ENCODE data around the gene FLOT1.
"Not testable (repeated sequence)": the region's sequence is repeated elsewhere in the genome, so short reads cannot be mapped to it uniquely, and the experiment has no call there.

The FLOT1 gene

DNA sequence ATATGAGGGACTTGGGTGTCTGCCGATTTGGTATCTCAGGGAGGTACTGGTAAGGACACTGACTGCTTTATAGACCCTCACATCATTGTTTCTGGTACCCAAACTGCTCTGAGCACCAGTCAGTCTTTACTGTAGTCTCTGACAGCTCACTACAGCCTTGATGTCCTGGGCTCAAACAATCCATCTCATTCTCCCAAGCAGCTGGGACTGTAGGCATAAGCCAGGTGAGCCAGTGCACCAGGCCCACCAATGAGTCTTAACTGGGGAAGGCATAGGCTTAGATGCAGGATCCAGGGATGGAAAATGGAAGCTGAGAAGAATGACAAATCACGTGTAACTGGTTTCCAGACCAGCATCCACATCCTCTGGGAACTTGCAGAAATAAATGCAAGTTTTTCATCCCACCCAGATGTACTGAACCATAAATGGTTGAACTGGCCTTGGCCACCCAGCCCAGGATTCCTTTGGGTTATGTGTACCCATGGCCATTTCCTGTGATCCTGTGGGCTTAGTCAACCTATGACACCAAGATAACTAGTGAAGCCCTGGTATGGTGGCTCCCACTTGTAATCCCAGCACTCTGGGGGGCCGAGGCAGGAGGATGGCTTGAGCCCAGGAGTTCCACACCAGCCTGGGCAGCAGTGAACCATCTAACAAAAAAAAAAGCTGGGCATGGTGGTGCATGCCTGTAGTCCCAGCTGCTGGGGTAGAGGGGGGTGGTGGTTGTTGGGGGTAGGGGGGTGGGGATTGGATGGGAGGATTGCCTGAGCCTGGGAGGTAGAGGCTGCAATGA lies 16.6 kb downstream of the FLOT1 start:
- H3K9me2 ChIP-seq (replicated peaks; ENCODE audit: insufficient read depth, low read length) = no peaks in the 10 kb centered on the region
- no peak overlapping the region for H2AFZ ChIP-seq (ENCODE audit: low read depth, low read length, severe bottlenecking)
- peaks cover 41% of the 10 kb centered on the region for H3K36me3 ChIP-seq (ENCODE audit: low read length)
- H3K27me3 ChIP-seq (ENCODE audit: low read length) = no peaks in the 10 kb centered on the region
- no peak overlapping the region for H3K4me3 ChIP-seq (ENCODE audit: insufficient read depth, low read length, poor library complexity, severe bottlenecking)
- H3K27ac ChIP-seq (ENCODE audit: low read depth, low read length) = 0 out of 2 replicates have a peak overlapping the region, but pooled peaks have one; percentile 2
- TF ChIP-seq EZH2phosphoT487 (conservative IDR thresholded peaks at IDR 0.05; ENCODE audit: low read length) = no peak
- TF ChIP-seq, protein P1, sequence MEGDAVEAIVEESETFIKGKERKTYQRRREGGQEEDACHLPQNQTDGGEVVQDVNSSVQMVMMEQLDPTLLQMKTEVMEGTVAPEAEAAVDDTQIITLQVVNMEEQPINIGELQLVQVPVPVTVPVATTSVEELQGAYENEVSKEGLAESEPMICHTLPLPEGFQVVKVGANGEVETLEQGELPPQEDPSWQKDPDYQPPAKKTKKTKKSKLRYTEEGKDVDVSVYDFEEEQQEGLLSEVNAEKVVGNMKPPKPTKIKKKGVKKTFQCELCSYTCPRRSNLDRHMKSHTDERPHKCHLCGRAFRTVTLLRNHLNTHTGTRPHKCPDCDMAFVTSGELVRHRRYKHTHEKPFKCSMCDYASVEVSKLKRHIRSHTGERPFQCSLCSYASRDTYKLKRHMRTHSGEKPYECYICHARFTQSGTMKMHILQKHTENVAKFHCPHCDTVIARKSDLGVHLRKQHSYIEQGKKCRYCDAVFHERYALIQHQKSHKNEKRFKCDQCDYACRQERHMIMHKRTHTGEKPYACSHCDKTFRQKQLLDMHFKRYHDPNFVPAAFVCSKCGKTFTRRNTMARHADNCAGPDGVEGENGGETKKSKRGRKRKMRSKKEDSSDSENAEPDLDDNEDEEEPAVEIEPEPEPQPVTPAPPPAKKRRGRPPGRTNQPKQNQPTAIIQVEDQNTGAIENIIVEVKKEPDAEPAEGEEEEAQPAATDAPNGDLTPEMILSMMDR (IDR thresholded peaks at IDR 0.05; ENCODE audit: insufficient read depth, low read length, poor library complexity, severe bottlenecking) = no peak
- peaks cover 15% of the 10 kb centered on the region for H4K20me1 ChIP-seq (ENCODE audit: low read depth, low read length)
- peaks cover 81% of the 10 kb centered on the region for H3F3A ChIP-seq (ENCODE audit: insufficient read depth)
- H3K79me2 ChIP-seq (ENCODE audit: insufficient read depth, low read length) = peaks cover 36% of the 10 kb centered on the region
- no peak overlapping the region for H3K9ac ChIP-seq (ENCODE audit: low read length)
- H3K4me2 ChIP-seq (ENCODE audit: low read depth, low read length, poor library complexity, severe bottlenecking) = no peak overlapping the region
- H3K9me3 ChIP-seq (ENCODE audit: insufficient read depth, low read length) = no peaks in the 10 kb centered on the region

DNA sequence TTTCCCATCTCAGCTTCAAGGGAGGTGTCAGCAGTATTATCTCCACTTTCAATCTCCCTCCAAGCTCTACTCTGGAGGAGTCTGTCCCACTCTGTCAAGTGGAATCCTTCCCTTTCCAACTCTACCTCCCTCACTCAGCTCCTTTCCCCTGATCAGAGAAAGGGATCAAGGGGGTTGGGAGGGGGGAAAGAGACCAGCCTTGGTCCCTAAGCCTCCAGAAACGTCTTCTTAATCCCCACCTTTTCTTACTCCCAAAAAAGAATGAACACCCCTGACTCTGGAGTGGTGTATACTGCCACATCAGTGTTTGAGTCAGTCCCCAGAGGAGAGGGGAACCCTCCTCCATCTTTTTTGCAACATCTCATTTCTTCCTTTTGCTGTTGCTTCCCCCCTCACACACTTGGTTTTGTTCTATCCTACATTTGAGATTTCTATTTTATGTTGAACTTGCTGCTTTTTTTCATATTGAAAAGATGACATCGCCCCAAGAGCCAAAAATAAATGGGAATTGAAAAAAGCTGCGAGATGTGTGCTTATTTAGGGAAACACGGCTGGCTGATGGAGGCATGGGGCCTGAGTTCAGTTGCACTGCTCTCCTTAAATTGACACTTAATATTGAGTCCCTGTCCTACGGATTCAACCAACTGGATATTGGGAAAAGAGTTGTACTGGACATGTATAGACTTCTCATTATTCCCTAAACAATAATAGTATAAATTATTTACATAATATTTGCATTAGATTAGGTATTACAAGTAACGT lies 17.4 kb downstream of the FLOT1 start:
- peaks cover 45% of the 10 kb centered on the region for H3K36me3 ChIP-seq (ENCODE audit: low read length)
- H3K9me3 ChIP-seq (ENCODE audit: insufficient read depth, low read length) = no peaks in the 10 kb centered on the region
- 0 out of 2 replicates have a peak overlapping the region, but pooled peaks have one; percentile 2 for H3K27ac ChIP-seq (ENCODE audit: low read depth, low read length)
- no peaks in the 10 kb centered on the region for H3K9me2 ChIP-seq (replicated peaks; ENCODE audit: insufficient read depth, low read length)
- H3K4me3 ChIP-seq (ENCODE audit: insufficient read depth, low read length, poor library complexity, severe bottlenecking) = no peak overlapping the region
- H2AFZ ChIP-seq (ENCODE audit: low read depth, low read length, severe bottlenecking) = no peak overlapping the region
- H3F3A ChIP-seq (ENCODE audit: insufficient read depth) = peaks cover 88% of the 10 kb centered on the region
- H3K9ac ChIP-seq (ENCODE audit: low read length) = no peak overlapping the region
- H3K27me3 ChIP-seq (ENCODE audit: low read length) = no peaks in the 10 kb centered on the region
- TF ChIP-seq EZH2phosphoT487 (conservative IDR thresholded peaks at IDR 0.05; ENCODE audit: low read length) = no peak
- peaks cover 44% of the 10 kb centered on the region for H3K79me2 ChIP-seq (ENCODE audit: insufficient read depth, low read length)
- H3K4me2 ChIP-seq (ENCODE audit: low read depth, low read length, poor library complexity, severe bottlenecking) = no peak overlapping the region
- peaks cover 15% of the 10 kb centered on the region for H4K20me1 ChIP-seq (ENCODE audit: low read depth, low read length)

DNA sequence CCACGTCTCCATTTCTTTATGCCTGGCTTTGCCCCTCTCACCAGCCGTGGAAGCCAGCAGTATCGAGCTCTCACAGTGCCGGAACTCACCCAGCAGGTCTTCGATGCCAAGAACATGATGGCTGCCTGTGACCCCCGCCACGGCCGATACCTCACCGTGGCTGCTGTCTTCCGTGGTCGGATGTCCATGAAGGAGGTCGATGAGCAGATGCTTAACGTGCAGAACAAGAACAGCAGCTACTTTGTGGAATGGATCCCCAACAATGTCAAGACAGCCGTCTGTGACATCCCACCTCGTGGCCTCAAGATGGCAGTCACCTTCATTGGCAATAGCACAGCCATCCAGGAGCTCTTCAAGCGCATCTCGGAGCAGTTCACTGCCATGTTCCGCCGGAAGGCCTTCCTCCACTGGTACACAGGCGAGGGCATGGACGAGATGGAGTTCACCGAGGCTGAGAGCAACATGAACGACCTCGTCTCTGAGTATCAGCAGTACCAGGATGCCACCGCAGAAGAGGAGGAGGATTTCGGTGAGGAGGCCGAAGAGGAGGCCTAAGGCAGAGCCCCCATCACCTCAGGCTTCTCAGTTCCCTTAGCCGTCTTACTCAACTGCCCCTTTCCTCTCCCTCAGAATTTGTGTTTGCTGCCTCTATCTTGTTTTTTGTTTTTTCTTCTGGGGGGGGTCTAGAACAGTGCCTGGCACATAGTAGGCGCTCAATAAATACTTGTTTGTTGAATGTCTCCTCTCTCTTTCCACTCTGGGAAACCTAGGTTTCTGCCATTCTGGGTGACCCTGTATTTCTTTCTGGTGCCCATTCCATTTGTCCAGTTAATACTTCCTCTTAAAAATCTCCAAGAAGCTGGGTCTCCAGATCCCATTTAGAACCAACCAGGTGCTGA lies 18.4 kb downstream of the FLOT1 start:
- H3K9me2 ChIP-seq (replicated peaks; ENCODE audit: insufficient read depth, low read length); H3K9ac ChIP-seq (ENCODE audit: low read length); H3K4me2 ChIP-seq (ENCODE audit: low read depth, low read length, poor library complexity, severe bottlenecking); H3K9me3 ChIP-seq (ENCODE audit: insufficient read depth, low read length); H2AFZ ChIP-seq (ENCODE audit: low read depth, low read length, severe bottlenecking); H3K4me3 ChIP-seq (ENCODE audit: insufficient read depth, low read length, poor library complexity, severe bottlenecking); H3K27ac ChIP-seq (ENCODE audit: low read depth, low read length); H3K27me3 ChIP-seq (ENCODE audit: low read length): not testable (repeated sequence)
- Histone ChIP-seq H4K20me1 (ENCODE audit: low read depth, low read length) (peaks cover 15% of the 10 kb centered on the region), H3K79me2 (ENCODE audit: insufficient read depth, low read length) (peaks cover 53% of the 10 kb centered on the region), H3F3A (ENCODE audit: insufficient read depth) (peaks cover 87% of the 10 kb centered on the region), H3K36me3 (ENCODE audit: low read length) (peaks cover 40% of the 10 kb centered on the region)

DNA sequence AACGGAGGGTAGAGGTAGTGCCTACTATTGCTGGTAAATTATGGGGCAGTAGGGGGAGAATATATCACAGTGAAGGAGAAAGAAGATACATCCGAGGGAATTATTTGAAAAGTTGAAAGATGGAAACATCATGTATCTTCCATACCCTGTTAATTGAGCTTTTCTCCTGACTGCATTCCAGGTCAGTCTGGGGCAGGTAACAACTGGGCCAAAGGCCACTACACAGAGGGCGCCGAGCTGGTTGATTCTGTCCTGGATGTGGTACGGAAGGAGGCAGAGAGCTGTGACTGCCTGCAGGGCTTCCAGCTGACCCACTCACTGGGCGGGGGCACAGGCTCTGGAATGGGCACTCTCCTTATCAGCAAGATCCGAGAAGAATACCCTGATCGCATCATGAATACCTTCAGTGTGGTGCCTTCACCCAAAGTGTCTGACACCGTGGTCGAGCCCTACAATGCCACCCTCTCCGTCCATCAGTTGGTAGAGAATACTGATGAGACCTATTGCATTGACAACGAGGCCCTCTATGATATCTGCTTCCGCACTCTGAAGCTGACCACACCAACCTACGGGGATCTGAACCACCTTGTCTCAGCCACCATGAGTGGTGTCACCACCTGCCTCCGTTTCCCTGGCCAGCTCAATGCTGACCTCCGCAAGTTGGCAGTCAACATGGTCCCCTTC lies 19.2 kb downstream of the FLOT1 start:
- peaks cover 93% of the 10 kb centered on the region for H3F3A ChIP-seq (ENCODE audit: insufficient read depth)
- H3K36me3 ChIP-seq (ENCODE audit: low read length) = peaks cover 40% of the 10 kb centered on the region

More for the DNA sequence above, 19.2 kb downstream of the FLOT1 start:
- not testable (repeated sequence) for H3K27me3 ChIP-seq (ENCODE audit: low read length); H3K4me3 ChIP-seq (ENCODE audit: insufficient read depth, low read length, poor library complexity, severe bottlenecking); H3K9me3 ChIP-seq (ENCODE audit: insufficient read depth, low read length); H3K9me2 ChIP-seq (replicated peaks; ENCODE audit: insufficient read depth, low read length); H2AFZ ChIP-seq (ENCODE audit: low read depth, low read length, severe bottlenecking)
- H4K20me1 ChIP-seq (ENCODE audit: low read depth, low read length) = peaks cover 15% of the 10 kb centered on the region
- H3K9ac ChIP-seq (ENCODE audit: low read length) = peak overlapping the region; percentile 99
- peaks cover 53% of the 10 kb centered on the region for H3K79me2 ChIP-seq (ENCODE audit: insufficient read depth, low read length)
- peak overlapping the region; percentile 82 for H3K4me2 ChIP-seq (ENCODE audit: low read depth, low read length, poor library complexity, severe bottlenecking)
- H3K27ac ChIP-seq (ENCODE audit: low read depth, low read length) = peak overlapping the region; percentile 5

All from SU-DHL-6 (cell line).